Epidermal melanocyte (primary cell): Measurements from ENCODE around the gene CEP85L.

Experiments
- DNase-seq: peaks from one replicate; pipeline ENCODE4 v3.0.0; 2011; ENCODE audit warnings: low spot score; ENCODE audit not compliant: insufficient read length

The CEP85L gene

DNA sequence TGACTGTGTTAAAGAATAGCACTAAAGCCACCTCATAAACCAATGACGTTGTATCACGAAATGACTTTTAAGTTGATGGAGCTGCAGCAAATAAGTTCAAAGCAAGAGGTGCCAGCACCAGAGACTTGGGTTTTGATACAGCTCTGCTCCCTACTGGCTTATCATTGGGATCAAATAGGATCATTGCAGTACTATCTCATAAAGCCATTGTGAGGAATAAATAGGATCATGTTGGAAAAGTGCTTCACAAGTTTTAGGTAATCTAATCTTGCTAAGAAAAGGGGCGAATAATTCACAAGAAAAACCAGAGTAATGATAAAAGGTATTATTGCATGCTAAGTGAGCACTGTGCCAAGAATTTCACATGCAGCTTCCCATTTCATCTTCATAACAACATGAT lies 10.4 kb upstream of the CEP85L start:
- DNase-seq: no peak

GRCh38 chr6:118660218-118660569 lies 8.8 kb upstream of the CEP85L start:
- no peak for DNase-seq

DNA sequence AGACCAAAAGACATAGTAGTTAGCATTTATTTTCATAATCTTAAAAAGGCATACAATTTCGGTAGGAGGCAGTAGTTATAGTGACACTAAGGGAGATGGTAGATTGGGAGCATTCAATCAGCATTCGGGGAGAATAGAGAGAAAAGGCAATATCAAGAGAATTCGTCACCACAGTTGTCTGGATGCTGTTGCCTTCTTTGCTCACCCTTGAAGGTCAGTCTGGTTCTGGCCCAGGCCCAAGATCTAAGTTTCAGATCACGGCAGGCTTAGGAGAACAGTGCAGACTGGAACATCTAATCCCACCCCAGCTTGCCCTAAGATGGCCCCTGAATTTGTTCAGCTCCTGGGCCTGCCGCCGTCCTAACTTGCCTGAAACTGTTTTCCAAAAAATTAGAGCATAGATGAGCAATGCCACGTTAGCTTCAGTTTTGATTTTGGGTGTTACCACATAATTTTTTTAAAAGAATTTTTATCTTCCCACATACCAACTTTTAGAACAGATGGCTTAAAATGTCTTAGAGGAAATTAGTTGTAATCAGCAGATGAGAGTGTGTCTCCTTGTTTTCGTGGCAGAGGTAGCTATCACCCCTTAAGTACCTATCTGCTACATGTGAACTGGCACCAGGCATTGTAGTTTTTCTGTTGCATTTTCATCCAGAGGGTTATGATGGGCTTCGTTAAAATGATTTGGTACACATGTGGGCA lies 8.3 kb upstream of the CEP85L start:
- no peak for DNase-seq

DNA sequence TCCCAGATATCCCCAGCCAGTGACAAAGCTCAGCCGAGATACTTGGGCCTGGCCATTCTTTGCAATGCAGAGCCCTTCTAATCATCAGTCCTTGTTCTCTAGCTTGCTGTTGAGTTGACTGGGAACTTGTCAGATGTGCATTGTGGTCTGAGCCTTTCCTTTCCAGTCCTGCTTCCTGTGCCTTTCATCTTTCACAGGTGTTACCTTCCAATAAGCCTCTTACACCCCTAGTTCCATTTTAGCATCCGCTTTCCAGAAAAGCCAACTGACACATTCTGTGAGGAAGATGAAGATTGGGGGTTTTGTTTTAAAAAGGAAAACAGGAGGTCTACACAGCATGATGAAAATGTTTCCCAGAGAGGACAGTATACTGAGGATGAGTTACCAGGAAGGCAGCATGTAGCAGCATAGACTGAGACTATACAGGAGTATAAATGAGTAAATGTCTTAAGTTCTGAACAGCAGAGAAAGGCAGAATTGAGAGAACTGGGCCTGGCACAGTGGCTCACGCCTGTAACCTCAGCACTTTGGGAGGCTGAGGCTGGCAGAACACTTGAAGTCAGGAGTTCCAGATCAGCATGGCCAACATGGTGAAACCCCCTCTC lies 5.6 kb upstream of the CEP85L start:
- no peak for DNase-seq

GRCh38 chr6:118652051-118652615 lies 742 bp upstream of the CEP85L start:
- DNase-seq: no peak

DNA sequence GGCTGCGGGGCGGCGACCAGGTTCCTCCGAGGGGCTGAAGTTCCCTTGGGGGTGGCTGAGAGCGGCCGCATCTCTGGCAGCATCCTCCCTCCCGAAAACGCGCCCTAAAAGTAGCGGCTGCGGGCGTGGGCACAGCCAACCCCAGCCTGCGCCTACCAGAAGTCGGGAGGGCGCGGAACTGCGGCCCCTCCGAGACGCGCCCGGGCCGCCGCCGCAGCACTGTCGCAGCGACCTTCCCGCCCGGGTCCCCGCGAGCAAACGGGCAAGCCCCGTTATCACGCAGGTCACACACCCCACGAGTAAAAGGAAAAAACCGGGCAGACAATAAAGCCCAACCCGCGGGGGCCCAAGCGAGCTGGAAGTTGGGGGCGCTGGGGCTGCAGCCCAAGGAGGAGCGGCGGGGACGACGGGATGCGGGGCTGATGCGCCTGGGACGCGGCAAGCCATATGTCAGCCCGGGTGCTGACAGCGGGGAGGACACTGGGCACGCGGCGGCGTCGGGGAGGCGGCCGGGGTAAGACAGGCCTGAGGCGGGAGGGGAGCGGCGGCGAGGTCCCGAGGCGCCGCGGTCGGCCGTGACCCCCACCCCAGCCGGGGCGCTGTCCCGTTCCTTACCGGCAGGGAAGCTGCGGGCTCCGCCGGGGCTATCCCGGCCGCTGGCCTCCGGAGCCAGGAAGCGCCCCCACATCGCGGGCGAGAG lies 659 bp downstream of the CEP85L start:
- no peak for DNase-seq

DNA sequence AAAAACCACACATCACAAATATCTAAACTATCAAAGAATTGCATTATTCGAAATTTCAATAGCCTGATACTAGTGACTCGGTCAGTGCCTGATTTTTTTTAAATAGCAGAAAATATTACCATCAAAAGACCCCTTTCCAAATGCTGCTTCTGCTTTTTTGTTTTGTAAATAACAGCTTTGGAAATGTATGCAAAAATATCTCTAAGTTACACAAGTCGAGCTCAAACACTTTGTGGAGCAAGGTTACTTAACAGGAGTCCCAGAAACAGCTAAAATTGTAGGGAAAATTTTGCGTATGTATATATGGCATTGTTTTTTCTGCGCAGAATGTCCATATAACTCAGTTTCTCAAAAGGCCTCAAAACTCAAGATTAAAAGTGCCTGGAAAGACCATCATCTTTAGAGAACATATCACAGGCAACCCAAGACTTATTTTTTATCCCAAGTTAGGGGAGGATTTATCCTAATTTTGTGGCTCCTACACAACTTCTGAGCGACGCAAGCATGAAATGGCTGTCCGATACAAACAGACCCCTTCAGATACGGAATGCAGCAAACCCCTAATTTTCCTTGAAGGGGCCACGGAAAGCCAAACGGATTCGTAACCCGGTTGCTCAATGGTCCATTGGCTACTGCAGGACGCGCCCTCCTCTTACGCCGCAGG lies 1.3 kb downstream of the CEP85L start:
- DNase-seq: no peak

GRCh38 chr6:118648866-118649554 lies 2.4 kb downstream of the CEP85L start:
- DNase-seq: no peak

DNA sequence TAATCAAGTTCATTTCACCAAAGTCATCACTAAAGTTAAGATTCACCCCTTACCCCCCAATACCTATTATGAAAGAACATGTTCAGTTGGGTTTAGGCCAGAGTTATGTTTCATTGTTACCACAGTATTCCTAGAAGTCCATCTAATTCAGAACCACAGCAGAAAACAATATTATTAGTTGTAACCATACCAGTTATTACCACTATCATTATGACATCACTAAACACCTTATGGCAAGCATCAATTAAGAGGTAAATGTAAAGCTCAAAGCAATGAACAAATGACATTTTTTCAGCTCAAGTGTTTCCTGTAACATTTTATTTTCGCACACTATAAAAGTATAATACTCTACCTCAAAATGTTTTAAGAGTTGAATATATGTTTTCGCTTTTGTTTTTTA lies 4.4 kb downstream of the CEP85L start:
- DNase-seq: no peak

- no peak for DNase-seq
These were observed 6.0 kb downstream of the CEP85L start for GRCh38 chr6:118645395-118645794.

DNA sequence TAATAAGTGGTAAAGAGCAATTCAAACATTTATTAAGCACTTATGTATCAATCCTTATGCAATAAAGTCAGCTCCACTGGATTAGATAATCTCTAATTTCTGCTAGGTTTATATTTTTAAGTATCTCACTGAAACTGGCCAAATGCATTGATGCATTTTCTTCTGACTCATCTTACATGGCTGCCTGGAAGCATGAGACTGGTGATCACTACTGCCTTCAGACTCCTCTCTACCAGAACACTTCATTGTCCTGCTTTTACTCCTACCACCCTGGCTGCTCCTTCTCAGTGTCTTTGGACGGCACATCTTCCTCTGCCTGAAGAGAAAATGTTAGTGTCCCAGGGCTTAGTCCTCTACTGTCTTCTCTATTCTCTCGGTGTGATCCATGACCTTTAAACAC lies 7.4 kb downstream of the CEP85L start:
- no peak for DNase-seq

DNA sequence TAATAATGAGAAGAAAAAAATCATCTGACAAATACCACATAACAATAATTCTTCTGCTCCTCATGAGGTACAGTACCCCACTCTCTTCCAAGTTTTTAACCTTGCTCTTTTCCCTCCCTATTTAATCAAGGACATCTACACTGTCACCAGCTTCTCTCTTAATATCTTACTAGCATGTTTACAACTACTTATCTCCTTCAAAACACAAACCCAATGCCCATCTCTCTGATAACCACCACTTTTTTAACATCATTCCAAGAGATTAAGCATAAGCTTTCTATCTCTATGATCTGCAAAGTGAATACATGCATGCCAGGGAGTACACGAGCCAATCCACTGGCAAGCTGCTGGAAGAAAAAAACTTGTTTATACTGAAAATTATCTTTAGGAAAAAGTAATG lies 10.3 kb downstream of the CEP85L start:
- DNase-seq: no peak

GRCh38 chr6:118639054-118639964 lies 12.1 kb downstream of the CEP85L start:
- DNase-seq: no peak

- no peak for DNase-seq
These were observed 13.1 kb downstream of the CEP85L start for GRCh38 chr6:118638288-118638687.

GRCh38 chr6:118635909-118636735 lies 15.3 kb downstream of the CEP85L start:
- DNase-seq: no peak

DNA sequence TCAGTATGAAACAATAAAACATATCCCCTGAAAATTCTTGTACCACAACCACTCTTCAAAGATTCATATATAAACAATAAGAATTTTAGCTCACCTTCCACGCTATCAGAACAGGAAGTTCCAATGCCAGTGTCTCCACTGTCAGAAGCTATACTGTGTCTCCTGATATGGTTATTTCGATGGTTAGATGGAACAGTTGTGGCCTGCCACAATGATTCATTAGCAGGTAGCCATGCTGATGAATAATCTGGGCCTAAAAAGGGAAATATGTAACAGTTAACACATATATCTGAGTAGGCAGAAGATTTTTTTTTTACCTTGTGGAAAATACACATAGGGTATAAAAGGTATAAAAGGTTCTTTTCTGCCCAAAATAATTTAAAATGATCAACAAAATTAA lies 19.0 kb downstream of the CEP85L start:
- no peak for DNase-seq

GRCh38 chr6:118630923-118631322 lies 20.5 kb downstream of the CEP85L start:
- DNase-seq: no peak

DNA sequence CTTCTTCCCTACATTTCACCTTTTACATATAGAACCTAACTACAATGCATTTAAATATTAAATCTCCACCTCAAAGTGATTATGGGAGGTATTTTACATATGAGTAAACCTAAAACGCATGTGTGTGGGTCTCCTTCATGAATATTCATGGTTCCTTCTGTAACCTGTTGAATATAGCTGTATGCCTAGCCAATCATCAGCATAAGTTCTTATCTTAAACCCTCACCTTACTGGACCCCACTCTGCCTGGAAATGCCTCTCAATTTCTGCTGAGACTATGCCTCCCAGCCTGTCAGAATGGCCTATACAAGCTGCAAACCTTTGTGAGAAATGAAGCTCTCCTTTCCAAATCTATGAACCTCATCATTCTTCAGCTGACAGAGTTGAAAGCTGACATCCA lies 21.3 kb downstream of the CEP85L start:
- no peak for DNase-seq

GRCh38 chr6:118627724-118628123 lies 23.7 kb downstream of the CEP85L start:
- DNase-seq: no peak
